Astrocyte (in vitro differentiated cells and primary cell): ENCODE measurements around the gene MAJIN. TPM values are rescaled to one million over a fixed set of nuclear protein-coding genes. Genes with fewer than 3 reads are reported as not detected.

Experiments
- DNase-seq: peaks from one replicate; pipeline ENCODE4 v3.0.0-alpha.2; 2010; ENCODE audit warnings: low read depth
- FAIRE-seq: peaks from 2 replicates; lab custom pipeline; 2011; peaks lifted over from hg19 to GRCh38; lab: Jason Lieb, UNC
- H2AFZ ChIP-seq: 2 replicates; pipeline ENCODE4 v1.6.0; 2012; ENCODE audit warnings: low read depth, low read length, inconsistent platforms
- H3K27ac ChIP-seq: 2 replicates; pipeline ENCODE4 v1.5.1; 2011; ENCODE audit warnings: low read depth, low read length, inconsistent platforms
- H3K27me3 ChIP-seq: 2 replicates; pipeline ENCODE4 v1.6.0; 2011; ENCODE audit warnings: low read length, inconsistent platforms; ENCODE audit not compliant: insufficient read depth
- H3K36me3 ChIP-seq: 2 replicates; pipeline ENCODE4 v1.5.1; 2011; ENCODE audit warnings: low read length, inconsistent platforms; ENCODE audit not compliant: insufficient read depth
- H3K4me1 ChIP-seq: 2 replicates; pipeline ENCODE4 v1.5.1; 2011; ENCODE audit warnings: low read length, inconsistent platforms; ENCODE audit not compliant: insufficient read depth
- H3K4me2 ChIP-seq: 2 replicates; pipeline ENCODE4 v1.6.0; 2012; ENCODE audit warnings: low read length, inconsistent platforms
- H3K4me3 ChIP-seq: 2 replicates; pipeline ENCODE4 v1.5.1; 2011; ENCODE audit warnings: low read depth, mild to moderate bottlenecking, low read length, inconsistent platforms; ENCODE audit not compliant: insufficient read depth
- H3K79me2 ChIP-seq: 2 replicates; pipeline ENCODE4 v1.6.0; 2012; ENCODE audit warnings: mild to moderate bottlenecking, low read length, inconsistent platforms; ENCODE audit not compliant: insufficient read depth
- H3K9ac ChIP-seq: 2 replicates; pipeline ENCODE4 v1.6.0; 2012; ENCODE audit warnings: mild to moderate bottlenecking, low read length, inconsistent platforms
- H3K9me3 ChIP-seq: 2 replicates; pipeline ENCODE4 v1.5.1; 2012; ENCODE audit warnings: low read depth, mild to moderate bottlenecking, low read length, inconsistent platforms; ENCODE audit not compliant: insufficient read depth
- H4K20me1 ChIP-seq: 2 replicates; pipeline ENCODE4 v1.6.0; 2012; ENCODE audit warnings: low read length, inconsistent platforms; ENCODE audit not compliant: insufficient read depth
- H3K27ac Mint-ChIP-seq: one replicate; pipeline ENCODE4 v1.8.0; 2021; ENCODE audit warnings: mild to moderate bottlenecking, mixed read lengths; ENCODE audit not compliant: unreplicated experiment
- H3K27me3 Mint-ChIP-seq: one replicate; pipeline ENCODE4 v1.8.0; 2021; ENCODE audit warnings: low read depth, mixed read lengths; ENCODE audit not compliant: unreplicated experiment
- H3K36me3 Mint-ChIP-seq: one replicate; pipeline ENCODE4 v1.8.0; 2021; ENCODE audit warnings: low read depth, mixed read lengths; ENCODE audit not compliant: unreplicated experiment
- H3K4me1 Mint-ChIP-seq: one replicate; pipeline ENCODE4 v1.8.0; 2021; ENCODE audit warnings: low read depth, mixed read lengths; ENCODE audit not compliant: unreplicated experiment
- H3K4me3 Mint-ChIP-seq: one replicate; pipeline ENCODE4 v1.8.0; 2021; ENCODE audit warnings: mild to moderate bottlenecking, moderate library complexity, mixed read lengths; ENCODE audit not compliant: unreplicated experiment
- H3K9me3 Mint-ChIP-seq: one replicate; pipeline ENCODE4 v1.8.0; 2021; ENCODE audit warnings: mild to moderate bottlenecking, mixed read lengths; ENCODE audit not compliant: unreplicated experiment
- EZH2 ChIP-seq: IDR thresholded peaks from 2 replicates; pipeline ENCODE4 v1.6.1; 2012; ENCODE audit warnings: mild to moderate bottlenecking, low read length, inconsistent platforms; ENCODE audit not compliant: insufficient read depth
- microRNA-seq: library from miRNA; unstranded; fragments of <30 nt; microRNA quantifications from one replicate; pipeline ENCODE4 v1.2.0, GENCODE V29; 2020
- total RNA-seq: library from RNA; stranded (reverse); gene quantifications from 2 replicates; pipeline ENCODE4 v1.2.1, GENCODE V29; 2021
- TF ChIP-seq, protein P1 (sequence below): IDR thresholded peaks from 2 replicates; pipeline ENCODE4 v1.5.1; 2011; ENCODE audit warnings: low read depth, mild to moderate bottlenecking, inconsistent platforms, low read length, moderate library complexity; ENCODE audit not compliant: insufficient read depth

The MAJIN gene
- total RNA-seq, 1 donor from 2014 or later = not detected

DNA sequence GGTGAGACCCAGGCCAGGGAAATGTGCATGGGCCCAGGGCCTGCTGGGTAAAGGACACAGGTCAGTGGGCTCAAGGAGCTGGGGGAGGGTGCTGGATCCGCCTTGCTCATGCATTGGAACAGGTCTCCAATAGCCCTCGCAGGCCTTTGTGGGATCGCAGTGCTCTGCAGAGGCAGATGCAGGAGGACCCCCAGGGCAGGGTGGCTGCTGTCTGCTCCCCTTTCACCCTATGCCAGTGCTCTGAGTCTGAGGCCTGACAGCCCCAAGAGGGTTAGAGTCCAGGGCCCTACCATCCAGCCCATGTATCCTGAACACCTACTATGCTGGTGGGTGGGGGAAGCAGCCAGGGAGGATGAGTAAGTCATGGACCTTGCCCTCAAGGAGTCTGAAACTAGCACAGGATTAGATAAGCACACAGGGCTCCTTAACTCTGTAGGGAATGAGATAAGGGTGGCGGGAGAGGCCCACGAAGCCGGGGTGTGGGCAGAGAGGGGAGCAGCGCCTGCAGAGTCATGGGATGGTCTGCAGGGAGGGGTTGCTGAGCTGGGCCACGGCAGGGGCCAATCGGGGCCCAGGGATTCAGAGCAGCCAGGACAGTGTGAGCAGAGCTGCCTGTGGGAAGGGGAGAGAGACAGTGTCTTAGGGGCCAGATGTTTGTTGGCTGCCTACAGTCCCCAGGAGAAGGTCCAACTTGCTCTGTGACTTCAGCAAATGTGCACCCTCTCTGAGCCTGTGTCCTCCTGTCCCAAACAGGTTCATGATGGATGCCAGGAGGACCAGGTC is 83.0 kb downstream of the MAJIN start:
- peak overlapping the region; percentile 26 for H2AFZ ChIP-seq
- H3K9me3 ChIP-seq = no peaks in the 10 kb centered on the region
- Mint-ChIP-seq H3K4me3 (no peak overlapping the region), H3K27me3 (peaks cover 6% of the 10 kb centered on the region), H3K4me1 (peaks cover 14% of the 10 kb centered on the region), H3K27ac (no peak overlapping the region), H3K9me3 (no peaks in the 10 kb centered on the region), H3K36me3 (peaks cover 2% of the 10 kb centered on the region)
- H3K4me1 ChIP-seq = peaks cover 8% of the 10 kb centered on the region
- no peaks in the 10 kb centered on the region for H3K79me2 ChIP-seq
- no peak overlapping the region for H3K4me2 ChIP-seq
- H3K27ac ChIP-seq = no peak overlapping the region
- no peak overlapping the region for H3K9ac ChIP-seq
- DNase-seq = no peak
- FAIRE-seq = no peak
- no peak for TF ChIP-seq EZH2
- TF ChIP-seq, protein P1, sequence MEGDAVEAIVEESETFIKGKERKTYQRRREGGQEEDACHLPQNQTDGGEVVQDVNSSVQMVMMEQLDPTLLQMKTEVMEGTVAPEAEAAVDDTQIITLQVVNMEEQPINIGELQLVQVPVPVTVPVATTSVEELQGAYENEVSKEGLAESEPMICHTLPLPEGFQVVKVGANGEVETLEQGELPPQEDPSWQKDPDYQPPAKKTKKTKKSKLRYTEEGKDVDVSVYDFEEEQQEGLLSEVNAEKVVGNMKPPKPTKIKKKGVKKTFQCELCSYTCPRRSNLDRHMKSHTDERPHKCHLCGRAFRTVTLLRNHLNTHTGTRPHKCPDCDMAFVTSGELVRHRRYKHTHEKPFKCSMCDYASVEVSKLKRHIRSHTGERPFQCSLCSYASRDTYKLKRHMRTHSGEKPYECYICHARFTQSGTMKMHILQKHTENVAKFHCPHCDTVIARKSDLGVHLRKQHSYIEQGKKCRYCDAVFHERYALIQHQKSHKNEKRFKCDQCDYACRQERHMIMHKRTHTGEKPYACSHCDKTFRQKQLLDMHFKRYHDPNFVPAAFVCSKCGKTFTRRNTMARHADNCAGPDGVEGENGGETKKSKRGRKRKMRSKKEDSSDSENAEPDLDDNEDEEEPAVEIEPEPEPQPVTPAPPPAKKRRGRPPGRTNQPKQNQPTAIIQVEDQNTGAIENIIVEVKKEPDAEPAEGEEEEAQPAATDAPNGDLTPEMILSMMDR = no peak
- no peaks in the 10 kb centered on the region for H3K27me3 ChIP-seq
- no peaks in the 10 kb centered on the region for H3K36me3 ChIP-seq
- no peak overlapping the region for H3K4me3 ChIP-seq
- no peaks in the 10 kb centered on the region for H4K20me1 ChIP-seq

DNA sequence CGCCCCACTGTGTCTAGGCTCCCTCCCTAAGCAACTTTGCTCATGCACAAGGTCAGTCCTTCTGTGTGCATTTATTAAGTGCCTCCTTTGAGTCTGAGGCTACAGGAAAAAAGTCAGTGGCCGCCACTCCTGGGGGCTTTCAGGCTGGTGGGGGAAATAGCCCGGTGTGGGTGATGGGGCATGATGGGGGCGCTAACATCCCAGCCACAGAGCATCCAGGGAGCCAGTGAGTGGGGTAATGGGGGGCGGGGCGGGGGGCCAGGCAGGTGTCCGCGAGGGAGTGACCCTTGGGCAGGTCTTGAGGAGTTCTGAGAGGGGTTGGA is 83.5 kb downstream of the MAJIN start:
- TF ChIP-seq, protein P1 = no peak
- TF ChIP-seq EZH2 = no peak
- Mint-ChIP-seq H3K9me3 (no peaks in the 10 kb centered on the region), H3K27ac (no peak overlapping the region), H3K27me3 (peaks cover 7% of the 10 kb centered on the region), H3K4me3 (peak overlapping the region; percentile 79), H3K4me1 (peaks cover 14% of the 10 kb centered on the region), H3K36me3 (peaks cover 2% of the 10 kb centered on the region)
- H3K79me2 ChIP-seq = no peaks in the 10 kb centered on the region
- DNase-seq = no peak
- H3K9ac ChIP-seq = peak overlapping the region; percentile 52
- H3K4me1 ChIP-seq = peaks cover 8% of the 10 kb centered on the region
- H3K4me3 ChIP-seq = peak overlapping the region; percentile 38
- no peaks in the 10 kb centered on the region for H3K36me3 ChIP-seq
- H3K27me3 ChIP-seq = no peaks in the 10 kb centered on the region
- H3K4me2 ChIP-seq = peak overlapping the region; percentile 85
- no peaks in the 10 kb centered on the region for H4K20me1 ChIP-seq
- no peak for FAIRE-seq
- peak overlapping the region; percentile 99 for H2AFZ ChIP-seq
- no peak overlapping the region for H3K27ac ChIP-seq
- no peaks in the 10 kb centered on the region for H3K9me3 ChIP-seq

Small RNA genes within 50 kb of the gene (microRNA-seq; reads per million reads assigned to microRNA genes)
- gene MIR6749 (not detected), gene MIR6750 (2.7 reads per million, percentile 3 among the genes with 10 or more reads in this experiment), gene MIR6879 (1.9 reads per million)

Other genes starting within 250 kb of the MAJIN start
- 0.14 and 0.17 TPM in 2 replicates for gene NRXN2, start 248.9 kb downstream of the MAJIN start, total RNA-seq
- gene RASGRP2, start 228.0 kb downstream of the MAJIN start, total RNA-seq = 3.9 and 5.4 TPM in 2 replicates
- 0.68 and 1.0 TPM in 2 replicates for gene PYGM, start 212.1 kb downstream of the MAJIN start, total RNA-seq
- 210 and 215 TPM in 2 replicates for gene SF1, start 193.6 kb downstream of the MAJIN start, total RNA-seq
- 11.2 and 12.3 TPM in 2 replicates for gene MAP4K2, start 168.9 kb downstream of the MAJIN start, total RNA-seq
- gene MEN1, start 161.6 kb downstream of the MAJIN start, total RNA-seq = 26.0 and 27.5 TPM in 2 replicates
- gene CDC42BPG, start 127.5 kb downstream of the MAJIN start, total RNA-seq = 2.0 and 4.6 TPM in 2 replicates
- gene EHD1, start 93.5 kb downstream of the MAJIN start, total RNA-seq = 182 and 201 TPM in 2 replicates
- gene ATG2A, start 54.9 kb downstream of the MAJIN start, total RNA-seq = 21.4 and 21.8 TPM in 2 replicates
- 22.5 and 24.1 TPM in 2 replicates for gene PPP2R5B, start 47.4 kb downstream of the MAJIN start, total RNA-seq
- gene GPHA2, start 36.2 kb downstream of the MAJIN start, total RNA-seq = not detected in 2 replicates
- 4.5 and 5.0 TPM in 2 replicates for gene BATF2, start 24.9 kb upstream of the MAJIN start, total RNA-seq
- 41.7 and 47.6 TPM in 2 replicates for gene ARL2, start 42.1 kb upstream of the MAJIN start, total RNA-seq
- gene SNX15, start 55.3 kb upstream of the MAJIN start, total RNA-seq = 15.4 and 18.5 TPM in 2 replicates
- 13.8 and 14.6 TPM in 2 replicates for gene SAC3D1, start 69.1 kb upstream of the MAJIN start, total RNA-seq
- not detected in 2 replicates for gene NAALADL1, start 86.4 kb upstream of the MAJIN start, total RNA-seq
- 6.0 and 6.3 TPM in 2 replicates for gene CDCA5, start 111.9 kb upstream of the MAJIN start, total RNA-seq
- 37.9 and 46.3 TPM in 2 replicates for gene ZFPL1, start 112.1 kb upstream of the MAJIN start, total RNA-seq
- gene VPS51, start 124.1 kb upstream of the MAJIN start, total RNA-seq = 40.0 and 41.4 TPM in 2 replicates
- 18.0 and 23.9 TPM in 2 replicates for gene TM7SF2, start 139.8 kb upstream of the MAJIN start, total RNA-seq
- 8.1 and 10.0 TPM in 2 replicates for gene ZNHIT2, start 145.6 kb upstream of the MAJIN start, total RNA-seq
- 670 and 694 TPM in 2 replicates for gene FAU, start 150.0 kb upstream of the MAJIN start, total RNA-seq
- gene MRPL49, start 150.2 kb upstream of the MAJIN start, total RNA-seq = 42.6 and 45.1 TPM in 2 replicates
- gene SYVN1, start 162.4 kb upstream of the MAJIN start, total RNA-seq = 43.0 and 49.9 TPM in 2 replicates
- gene SPDYC, start 198.1 kb upstream of the MAJIN start, total RNA-seq = not detected in 2 replicates
- 178 and 217 TPM in 2 replicates for gene CAPN1, start 209.8 kb upstream of the MAJIN start, total RNA-seq